Measurements from ENCODE around the gene SNRPD3.

GRCh38 chr22:24590596-24591173 is 34.9 kb downstream of the SNRPD3 start:
- TF ChIP-seq CTCF (conservative IDR thresholded peaks at IDR 0.05; ENCODE audit: low read length) = no peak
- TF ChIP-seq EZH2phosphoT487 (IDR thresholded peaks at IDR 0.05; ENCODE audit: borderline replicate concordance) = no peak

Data from Loucy (cell line).